ENCODE measurements around the gene ARMH2. TPM values are rescaled to one million over a fixed set of nuclear protein-coding genes. Genes with fewer than 3 reads are reported as not detected.
A peak's percentile ranks its signal among the peaks of the same experiment; 100 is the strongest.

The ARMH2 gene
- total and polyA plus RNA-seq, 9 of the 15 experiments (the other 6 are each of a cell fraction or from before 2014, with no cell fraction given): not detected

- in situ Hi-C loops (cut with MboI): no loop called here
- Histone ChIP-seq H3K4me1 (replicated peaks in 1 of 2; ENCODE audit: control insufficient read depth in 2 of 2, insufficient read depth in 2 of 2, low read length in 2 of 2) (peaks cover 8 to 12% of the 10 kb centered on the region in 2 experiments; a peak in 4 of 5 replicates), H2AFZ (ENCODE audit: low read depth, low read length) (no peak overlapping the region), H3K79me2 (ENCODE audit: control insufficient read depth, insufficient read depth, low read length) (peaks cover 73% of the 10 kb centered on the region), H3K27me3 (ENCODE audit: control insufficient read depth in 2 of 2, insufficient read depth in 2 of 2, low read length in 2 of 2) (no peaks in the 10 kb centered on the region), H3K9me3 (replicated peaks; ENCODE audit: control insufficient read depth, insufficient read depth, low read depth, low read length) (no peaks in the 10 kb centered on the region), H3K4me2 (ENCODE audit: insufficient read depth, low read length) (no peak overlapping the region), H3K9me1 (ENCODE audit: control insufficient read depth, insufficient read depth, low read length) (no peaks in the 10 kb centered on the region), H3K36me3 (ENCODE audit: control insufficient read depth, insufficient read depth, low read length) (peaks cover 52% of the 10 kb centered on the region), H4K20me1 (replicated peaks; ENCODE audit: control insufficient read depth, insufficient read depth, low read length) (peaks cover 12% of the 10 kb centered on the region; the same call in 1 of the 2 replicates), H3K9ac (ENCODE audit: insufficient read depth in 1 of 2, low read depth in 2 of 2, low read length in 2 of 2) (peak overlapping the region in 1 of 2 experiments; percentile 99; a peak in 2 of 4 replicates), H3K4me3 (peak overlapping the region; percentile 67; the same call in 1 of the 2 replicates), H3K27ac (ENCODE audit: extremely low read depth, low read depth, low read length) (no peak overlapping the region)
- FAIRE-seq (no peak), ATAC-seq (no peak), DNase-seq (ENCODE audit: extremely low read depth in 1 of 4, low spot score in 3 of 4) (no peak)
- TF ChIP-seq ZHX1 (conservative IDR thresholded peaks at IDR 0.05; ENCODE audit: low read length) (no peak), NCOA2 (IDR thresholded peaks at IDR 0.05; ENCODE audit: partially characterized antibody in 2 of 2) (no peak), POLR2H (tag; IDR thresholded peaks at IDR 0.05; ENCODE audit: low read depth) (peak; percentile 42; the same call in 1 of the 2 replicates)
- intact Hi-C loops (cut with micrococcal nuclease): loop anchor here (10.0 kb wide), 2 partner anchors 1248 to 1438 kb away; a partner anchor contains a TSS
- CTCF ChIA-PET (ENCODE audit: low intra/inter-chr PET ratio): no interaction called here
- no TSS peak for BruUV-seq (replicated peaks)
- POLR2A ChIA-PET: no interaction called here
- WGBS (ENCODE audit: insufficient coverage, low coverage, missing lambda C conversion rate): 10% methylated on average over 1 of the region's 1 CpG
Measured at GRCh38 chr6:24777227-24777626, 21.5 kb downstream of the ARMH2 start.

Measured in K562 (cell line).